HL-60/S4 treated with retinoic acid at 250 ng/mL for 4 days and 3 days (cell line): ENCODE data around the gene CDH4.

Experiments
- in situ Hi-C: fragments of 300-500 bp; cut with MboI; formaldehyde crosslinking; loops from 2 replicates; pipeline ENCODE4 v1.7.0; 2022; ENCODE audit warnings: low sequenced_read_pairs

Gene CDH4

DNA sequence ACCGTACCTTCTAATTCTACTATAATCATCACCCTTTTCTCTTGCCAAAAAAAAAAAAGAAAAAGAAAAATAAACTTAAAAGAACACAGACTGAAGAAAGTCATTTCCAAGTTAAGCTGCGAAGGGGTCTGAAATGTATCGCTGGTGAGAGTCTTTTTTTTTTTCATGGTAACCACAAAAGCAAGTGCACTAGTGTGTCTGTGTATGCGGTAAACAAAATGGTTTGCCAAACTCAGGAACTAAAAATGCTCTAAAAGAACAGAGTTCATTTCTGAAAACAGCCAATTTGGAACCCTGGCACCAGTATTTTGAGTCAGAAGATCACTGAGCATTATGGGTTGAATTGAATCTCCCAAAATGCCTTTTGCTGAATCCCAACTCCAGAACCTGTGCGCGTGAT, 46.6 kb downstream of the CDH4 start:
- in situ Hi-C loops = no loop called here

GRCh38 chr20:61299104-61299503, 47.0 kb downstream of the CDH4 start:
- in situ Hi-C loops = no loop called here

DNA sequence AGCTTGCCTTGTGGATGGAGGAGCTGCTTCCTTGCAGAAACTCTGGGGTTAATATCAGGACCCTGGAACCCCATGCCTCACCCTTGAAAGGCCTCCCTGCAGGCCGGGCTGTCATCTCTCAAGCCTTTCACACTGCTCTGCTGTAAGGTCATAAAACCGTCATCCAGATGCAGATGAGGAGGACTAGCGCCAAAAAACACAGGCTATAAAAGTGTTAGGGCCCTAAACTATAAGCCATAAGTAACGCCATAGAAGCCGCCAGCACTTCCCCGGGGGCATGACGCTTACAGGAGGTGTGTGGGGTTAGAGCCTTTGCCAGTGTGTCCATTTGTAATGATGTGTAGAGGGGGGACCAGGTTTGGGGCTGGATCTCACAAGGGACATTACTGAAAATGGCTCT, 47.6 kb downstream of the CDH4 start:
- in situ Hi-C loops = no loop called here

GRCh38 chr20:61300293-61300692, 48.2 kb downstream of the CDH4 start:
- in situ Hi-C loops = no loop called here

DNA sequence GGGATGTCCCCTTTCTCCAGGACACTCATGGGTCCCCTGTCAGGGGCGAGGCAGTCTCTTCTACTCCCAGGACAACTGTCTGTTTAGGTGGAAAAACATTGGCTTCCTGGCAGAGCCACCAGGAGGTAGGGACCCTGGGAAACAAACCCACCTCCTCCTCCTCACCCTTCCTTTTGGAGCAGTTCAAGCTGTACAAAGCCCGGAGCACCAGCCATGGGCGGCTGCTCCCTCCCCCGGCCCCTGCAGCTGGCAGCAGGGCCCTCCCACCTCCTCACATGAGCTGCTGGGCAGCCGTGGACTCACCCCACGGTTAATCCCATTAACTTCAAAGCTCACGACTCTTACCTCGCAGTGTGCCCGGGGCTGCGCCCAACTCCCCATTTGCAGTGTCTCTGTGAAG, 48.6 kb downstream of the CDH4 start:
- in situ Hi-C loops = no loop called here

DNA sequence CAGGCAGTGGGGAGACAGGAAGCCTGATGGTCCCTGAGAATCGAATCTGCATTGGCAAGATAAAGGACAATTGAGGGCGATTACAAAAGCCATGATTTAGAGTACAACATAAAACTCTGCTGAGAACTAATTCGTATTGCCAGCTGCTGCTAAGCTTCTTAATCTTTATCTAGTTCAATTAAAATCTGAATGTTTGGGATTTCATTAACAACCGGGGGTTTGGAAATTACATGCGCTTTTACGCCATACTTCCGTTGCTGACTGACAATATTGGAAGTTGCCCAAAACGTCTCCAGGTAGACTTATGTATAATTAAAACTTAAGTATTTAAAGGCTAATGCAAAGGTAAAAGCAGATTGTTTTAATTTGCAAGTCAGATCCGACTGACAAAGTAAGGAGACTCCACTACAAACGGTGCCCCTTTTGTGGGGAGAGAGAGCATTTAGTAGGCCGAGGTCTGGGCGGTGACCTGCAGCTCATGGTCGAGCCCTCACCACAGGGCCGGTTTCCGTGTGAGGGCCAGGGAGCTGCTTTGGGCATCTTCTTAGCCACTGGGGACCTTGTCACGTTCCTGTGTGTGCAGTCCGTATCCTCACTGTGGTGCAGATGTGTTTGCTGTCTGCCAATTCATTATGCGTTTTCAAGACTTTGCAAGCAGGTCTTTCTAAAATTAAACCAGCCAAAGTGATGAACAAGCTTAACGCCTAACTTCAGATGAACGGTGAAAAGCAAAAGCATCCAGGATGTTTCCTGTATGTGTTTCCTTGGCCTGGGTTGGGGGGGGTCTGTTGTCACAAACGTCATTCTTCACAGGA, 49.9 kb downstream of the CDH4 start:
- in situ Hi-C loops = no loop called here

DNA sequence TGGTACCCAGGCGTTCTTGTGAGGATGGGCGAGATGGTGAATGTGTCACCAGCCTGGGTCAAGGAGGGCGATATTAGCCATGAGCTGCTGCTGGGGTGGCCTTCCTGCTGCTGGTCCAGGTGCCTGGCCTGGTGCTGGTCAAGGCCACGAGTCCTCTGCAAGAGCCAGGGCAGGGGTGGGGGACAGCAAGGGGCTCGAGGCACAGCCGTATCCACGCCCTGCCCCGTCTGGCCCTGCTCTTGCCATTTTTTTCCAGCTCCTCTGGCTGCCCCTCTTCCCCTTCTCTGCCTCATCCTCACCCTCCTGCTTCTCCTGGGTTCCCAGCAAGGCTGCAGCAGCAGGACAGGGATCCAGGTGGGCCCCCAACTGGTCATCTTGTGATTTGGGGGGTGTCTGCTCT, 51.2 kb downstream of the CDH4 start:
- in situ Hi-C loops = no loop called here

- in situ Hi-C loops = no loop called here
Observed at GRCh38 chr20:61303675-61304074, 51.6 kb downstream of the CDH4 start.

- in situ Hi-C loops = no loop called here
Observed at GRCh38 chr20:61304750-61305149, 52.7 kb downstream of the CDH4 start.

- in situ Hi-C loops = no loop called here
Observed at GRCh38 chr20:61306937-61307475, 54.9 kb downstream of the CDH4 start.

DNA sequence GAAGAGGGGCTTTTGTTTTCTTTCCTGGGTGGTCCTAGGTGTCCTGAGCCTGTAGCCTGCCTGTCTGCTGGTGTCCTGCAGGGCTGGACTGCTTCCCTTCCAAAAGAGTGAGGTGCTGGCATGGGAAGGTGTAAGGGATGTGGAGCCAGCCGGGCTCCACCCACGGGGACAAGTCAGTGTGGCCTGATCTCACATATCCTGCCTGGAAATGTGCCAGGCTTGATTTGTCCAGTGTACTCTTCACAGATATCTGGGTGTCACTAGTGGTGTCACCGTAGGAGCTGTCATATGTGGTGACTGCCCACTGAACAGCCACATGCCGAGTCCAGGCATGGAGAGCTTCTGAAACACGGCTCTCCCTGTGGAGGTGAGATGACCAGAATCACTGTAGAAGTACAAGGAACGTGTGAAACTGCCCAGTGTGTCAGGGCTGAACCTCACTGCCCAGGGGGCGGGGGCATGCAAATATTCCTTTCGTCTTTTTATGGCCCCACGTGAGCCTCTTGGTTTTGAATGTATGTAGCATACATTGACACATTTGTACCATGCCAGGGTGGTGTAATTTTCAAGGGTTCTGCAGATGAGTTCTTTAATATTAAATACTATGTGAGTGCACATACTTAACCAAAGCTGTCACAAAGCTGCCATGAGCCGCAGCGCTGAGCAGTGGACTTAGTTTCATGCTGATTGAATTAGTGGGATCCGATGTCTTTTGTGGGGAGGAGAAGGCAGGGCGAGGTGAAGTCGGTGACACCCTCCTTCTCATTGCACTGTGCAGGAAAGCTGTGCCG, 55.8 kb downstream of the CDH4 start:
- in situ Hi-C loops = no loop called here

DNA sequence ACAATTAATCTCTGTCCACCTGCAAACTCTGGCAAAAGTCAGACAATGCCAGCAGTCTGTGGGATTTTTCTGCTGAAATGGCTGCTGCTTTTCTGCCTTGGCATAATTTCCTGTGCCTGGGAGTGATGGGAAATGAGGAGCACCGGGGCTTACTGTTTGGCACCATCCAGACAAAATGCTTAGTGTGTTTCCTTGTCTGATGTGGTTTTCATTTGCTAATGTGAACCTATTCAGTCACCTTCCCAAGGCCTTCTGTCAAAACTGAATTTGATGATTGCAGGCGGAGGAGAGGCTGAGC, 56.4 kb downstream of the CDH4 start:
- in situ Hi-C loops = no loop called here

GRCh38 chr20:61310954-61311353, 58.9 kb downstream of the CDH4 start:
- in situ Hi-C loops = no loop called here

- in situ Hi-C loops = no loop called here
Observed at GRCh38 chr20:61311656-61312387, 59.8 kb downstream of the CDH4 start.

DNA sequence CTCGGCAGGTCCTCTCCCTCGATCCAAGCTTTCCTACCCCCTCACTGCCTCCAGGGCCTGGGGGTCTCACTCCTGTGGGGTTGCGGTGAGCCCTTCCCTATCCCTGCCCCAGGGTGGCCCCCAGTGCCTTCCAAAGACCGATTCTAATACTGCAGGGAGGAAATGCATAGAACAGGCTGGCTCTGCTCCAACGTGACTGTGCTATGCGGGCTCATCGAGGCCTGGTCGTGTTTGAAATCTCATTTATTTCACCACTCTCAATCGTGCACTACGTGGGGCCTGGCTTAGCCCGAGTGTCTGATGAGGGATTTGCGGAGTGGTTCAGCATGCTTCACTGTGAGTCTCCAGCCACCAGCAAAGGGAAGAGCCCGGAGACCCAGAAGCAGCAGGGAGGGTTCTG, 60.9 kb downstream of the CDH4 start:
- in situ Hi-C loops = no loop called here

GRCh38 chr20:61313396-61313795, 61.3 kb downstream of the CDH4 start:
- in situ Hi-C loops = no loop called here

- in situ Hi-C loops = no loop called here
Observed at GRCh38 chr20:61314326-61315010, 62.4 kb downstream of the CDH4 start.

GRCh38 chr20:61315319-61315718, 63.3 kb downstream of the CDH4 start:
- in situ Hi-C loops = no loop called here

DNA sequence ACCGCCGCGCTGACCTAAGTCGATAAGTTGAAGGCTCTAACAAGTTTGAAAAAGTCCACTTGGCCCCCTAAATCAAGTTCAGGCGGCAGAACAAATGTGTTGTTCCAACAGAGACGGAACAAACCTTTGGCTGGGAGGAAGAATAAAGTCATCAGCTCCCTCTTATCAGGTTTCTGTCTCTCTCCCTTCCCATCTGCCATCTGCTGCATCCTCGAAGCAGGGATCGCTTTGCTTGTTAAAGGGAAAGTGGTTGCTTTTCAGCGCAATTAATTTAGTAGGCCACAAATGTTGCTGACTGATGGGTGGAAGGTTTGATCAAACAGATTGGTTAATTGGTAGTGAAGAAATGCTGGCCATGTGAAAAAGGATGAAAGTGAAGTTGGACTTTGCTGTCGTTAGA, 64.3 kb downstream of the CDH4 start:
- in situ Hi-C loops = no loop called here

DNA sequence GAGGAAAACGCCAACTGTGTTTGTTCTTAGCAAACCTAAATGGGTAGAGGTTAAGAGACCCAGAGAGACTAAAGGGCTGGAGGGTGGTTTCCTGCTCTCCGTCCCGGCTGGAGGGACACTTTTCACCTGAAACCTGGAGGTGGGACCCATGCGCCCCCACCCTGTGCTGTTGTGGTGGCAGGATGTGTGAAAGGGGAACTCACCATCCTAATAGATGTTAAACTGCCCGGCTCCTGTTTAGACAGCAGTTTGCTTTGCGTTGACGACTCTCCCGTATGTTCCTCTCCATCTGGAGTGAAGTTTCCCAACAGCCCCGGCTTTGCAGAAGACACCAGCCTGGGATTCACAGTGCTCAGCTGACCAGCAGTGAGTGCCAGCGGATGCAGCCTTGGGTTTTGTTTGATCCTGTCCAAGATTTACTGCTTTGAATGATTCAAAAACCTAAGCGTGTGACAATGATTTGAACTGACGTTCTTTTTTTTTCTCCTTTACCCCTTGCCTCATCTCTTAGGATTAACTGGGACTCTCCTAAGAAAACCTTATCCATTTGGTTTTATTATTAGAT, 66.0 kb downstream of the CDH4 start:
- in situ Hi-C loops = no loop called here
